ENCODE measurements around the gene UBE2S. TPM values are rescaled to one million over a fixed set of nuclear protein-coding genes. Genes with fewer than 3 reads are reported as not detected.

UBE2S gene
- total RNA-seq, 2 experiments from 2014 or later: 50.9 to 62.9 TPM

DNA sequence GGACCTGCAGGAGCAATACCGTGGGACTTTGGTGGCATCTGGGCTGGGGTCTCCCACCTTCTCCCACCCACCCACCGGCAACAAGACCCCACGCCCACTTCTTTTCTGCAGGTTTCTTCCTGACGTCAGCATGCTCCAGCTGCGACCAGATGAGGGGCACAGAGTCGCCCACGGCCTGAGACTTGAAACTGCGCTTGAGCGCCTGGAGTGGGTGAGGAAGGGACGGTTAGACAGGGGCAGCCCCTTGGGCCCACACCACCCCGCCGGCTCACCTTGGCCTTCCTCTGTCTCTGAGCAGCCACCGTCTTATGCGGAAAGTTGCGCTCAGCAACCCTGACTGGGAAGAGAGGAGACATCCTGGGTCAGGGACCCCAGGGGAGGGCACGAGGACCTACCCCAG is 46.7 kb downstream of the UBE2S start:
- POLR2A ChIA-PET: interaction anchor here (1.2 kb wide), 1 partner anchor 9 kb away, joined by 3 read pairs; no protein-coding TSS in a partner anchor
- no peaks in the 10 kb centered on the region for H3K27me3 ChIP-seq (ENCODE audit: control insufficient read depth in 1 of 2, insufficient read depth in 2 of 2, low read length in 2 of 2)
- CTCF ChIA-PET: no interaction called here
- Mint-ChIP-seq H3K27ac (no peak overlapping the region), H3K27me3 (peaks cover 13% of the 10 kb centered on the region), H3K4me1 (ENCODE audit: low read depth) (no peaks in the 10 kb centered on the region), H3K9me3 (no peaks in the 10 kb centered on the region), H3K36me3 (ENCODE audit: low read depth) (no peaks in the 10 kb centered on the region), H3K4me3 (no peak overlapping the region)
- TF ChIP-seq CTCF (IDR thresholded peaks at IDR 0.05): no peak
- intact Hi-C loops (cut with DNase I, micrococcal nuclease): no loop called here
- H3K36me3 ChIP-seq (ENCODE audit: insufficient read depth, low read length): no peaks in the 10 kb centered on the region
- DNase-seq: no peak
- H3K27ac ChIP-seq (ENCODE audit: low read depth in 1 of 2, low read length in 2 of 2): no peak overlapping the region
- H3K4me3 ChIP-seq (ENCODE audit: low read length): no peak overlapping the region
- H3K9me3 ChIP-seq (ENCODE audit: control insufficient read depth in 1 of 2, insufficient read depth in 1 of 2, low read length in 2 of 2): no peaks in the 10 kb centered on the region
- no peak for ATAC-seq (ENCODE audit: poor library complexity)
- H3K4me1 ChIP-seq (ENCODE audit: insufficient read depth, low read length): no peaks in the 10 kb centered on the region

DNA sequence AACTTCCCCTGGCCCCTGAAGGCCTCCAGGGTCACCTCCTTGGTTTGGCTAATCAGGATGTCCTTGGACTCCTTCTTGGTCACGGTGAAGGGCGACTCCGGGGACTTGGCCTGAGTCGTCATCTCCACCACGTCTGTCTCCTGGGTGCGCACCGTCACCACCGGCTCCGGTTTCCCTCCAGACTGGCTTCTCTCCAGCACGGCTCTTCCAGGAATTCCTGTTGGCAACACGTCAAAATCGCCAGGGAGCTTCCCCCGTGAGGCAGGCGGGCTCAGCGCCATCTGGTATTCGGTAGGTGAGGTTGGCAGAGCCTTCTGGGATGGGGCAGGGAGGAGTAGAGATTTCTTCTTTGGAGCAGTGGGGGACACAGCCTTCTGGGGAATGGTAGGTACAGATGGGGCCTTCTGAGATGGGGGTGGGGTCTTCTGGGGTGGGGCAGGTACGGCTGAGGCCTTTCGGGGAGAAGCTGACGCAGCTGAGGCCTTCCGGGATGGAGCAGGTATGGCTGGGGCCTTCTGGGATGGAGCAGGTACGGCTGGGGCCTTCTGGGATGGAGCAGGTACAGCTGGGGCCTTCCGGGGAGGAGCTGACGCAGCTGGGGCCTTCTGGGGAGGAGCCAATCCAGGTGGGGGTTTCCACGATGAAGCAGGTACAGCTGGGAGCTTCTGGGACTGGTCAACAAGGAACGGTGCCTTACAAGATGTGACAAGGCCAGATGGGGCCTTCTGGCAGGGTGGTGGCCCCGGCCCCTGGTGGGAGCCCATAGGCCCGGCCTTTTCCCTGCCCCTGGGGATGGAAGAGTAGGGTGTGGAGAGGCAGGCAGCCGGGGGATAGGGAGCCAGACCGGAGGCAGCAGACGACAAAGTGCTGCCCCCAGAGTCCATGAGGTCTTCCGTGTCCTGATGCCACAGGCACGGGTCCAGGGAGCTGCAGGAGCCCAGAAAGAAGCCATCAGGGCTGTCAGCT is 48.4 kb downstream of the UBE2S start:
- peaks cover 22% of the 10 kb centered on the region for H3K27me3 Mint-ChIP-seq
- H3K36me3 ChIP-seq (ENCODE audit: insufficient read depth, low read length): no peaks in the 10 kb centered on the region
- ChIA-PET CTCF (no interaction called here), POLR2A (interaction anchor here (0.6 kb wide), 1 partner anchor 48 kb away, joined by 3 read pairs; no protein-coding TSS in a partner anchor)
- H3K9me3 ChIP-seq (ENCODE audit: control insufficient read depth in 1 of 2, insufficient read depth in 1 of 2, low read length in 2 of 2): peaks cover 0 to 4% of the 10 kb centered on the region in 2 experiments
- no peaks in the 10 kb centered on the region for H3K9me3 Mint-ChIP-seq
- H3K27me3 ChIP-seq (ENCODE audit: control insufficient read depth in 1 of 2, insufficient read depth in 2 of 2, low read length in 2 of 2): peaks cover 5 to 6% of the 10 kb centered on the region in 2 experiments
- H3K4me3 Mint-ChIP-seq: no peak overlapping the region
- no peak overlapping the region for H3K4me3 ChIP-seq (ENCODE audit: low read length)
- no peaks in the 10 kb centered on the region for H3K4me1 Mint-ChIP-seq (ENCODE audit: low read depth)
- TF ChIP-seq CTCF (IDR thresholded peaks at IDR 0.05): no peak
- H3K27ac Mint-ChIP-seq: no peak overlapping the region
- H3K27ac ChIP-seq (ENCODE audit: low read depth in 1 of 2, low read length in 2 of 2): no peak overlapping the region
- H3K36me3 Mint-ChIP-seq (ENCODE audit: low read depth): no peaks in the 10 kb centered on the region
- DNase-seq: no peak
- H3K4me1 ChIP-seq (ENCODE audit: insufficient read depth, low read length): peaks cover 9% of the 10 kb centered on the region
- intact Hi-C loops (cut with DNase I, micrococcal nuclease): no loop called here
- no peak for ATAC-seq (ENCODE audit: poor library complexity)

DNA sequence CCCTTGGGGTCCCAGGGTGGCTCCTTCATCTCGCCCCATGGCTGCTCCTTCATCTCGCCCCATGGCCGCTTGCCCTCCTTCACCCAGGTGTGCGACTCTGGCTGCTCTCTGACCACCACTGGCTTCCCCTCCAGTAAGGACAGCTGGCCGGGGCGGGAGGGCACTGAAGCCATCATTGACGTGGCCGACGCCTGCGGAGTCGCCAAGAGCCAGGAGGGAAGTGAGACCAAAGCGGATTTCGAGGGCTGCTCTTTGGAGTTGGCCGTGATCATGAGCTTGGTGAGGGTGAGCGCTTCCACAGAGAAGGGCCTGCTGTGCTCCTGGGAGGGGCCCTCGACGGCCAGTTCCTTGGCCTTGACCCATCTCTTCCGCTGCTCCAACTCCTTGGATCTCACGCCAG is 49.1 kb downstream of the UBE2S start:
- POLR2A ChIA-PET: interaction anchor here (0.6 kb wide), 1 partner anchor 49 kb away, joined by 3 read pairs; no protein-coding TSS in a partner anchor
- no peaks in the 10 kb centered on the region for H3K36me3 ChIP-seq (ENCODE audit: insufficient read depth, low read length)
- ATAC-seq (ENCODE audit: poor library complexity) (no peak), DNase-seq (no peak)
- H3K36me3 Mint-ChIP-seq (ENCODE audit: low read depth): no peaks in the 10 kb centered on the region
- peaks cover 7% of the 10 kb centered on the region for H3K4me1 Mint-ChIP-seq (ENCODE audit: low read depth)
- H3K27ac Mint-ChIP-seq: no peak overlapping the region
- no peak for TF ChIP-seq CTCF (IDR thresholded peaks at IDR 0.05)
- intact Hi-C loops (cut with DNase I, micrococcal nuclease): no loop called here
- peaks cover 28% of the 10 kb centered on the region for H3K27me3 Mint-ChIP-seq
- peaks cover 0 to 10% of the 10 kb centered on the region in 2 experiments for H3K9me3 ChIP-seq (ENCODE audit: control insufficient read depth in 1 of 2, insufficient read depth in 1 of 2, low read length in 2 of 2)
- no peaks in the 10 kb centered on the region for H3K9me3 Mint-ChIP-seq
- no peak overlapping the region for H3K4me3 Mint-ChIP-seq
- CTCF ChIA-PET: no interaction called here
- H3K4me1 ChIP-seq (ENCODE audit: insufficient read depth, low read length): peaks cover 17% of the 10 kb centered on the region
- peaks cover 9 to 11% of the 10 kb centered on the region in 2 experiments for H3K27me3 ChIP-seq (ENCODE audit: control insufficient read depth in 1 of 2, insufficient read depth in 2 of 2, low read length in 2 of 2)
- H3K4me3 ChIP-seq (ENCODE audit: low read length): no peak overlapping the region
- H3K27ac ChIP-seq (ENCODE audit: low read depth in 1 of 2, low read length in 2 of 2): no peak overlapping the region

Data from CD4-positive, alpha-beta T cell (primary cell).